A673 (cell line): Measurements from ENCODE around the gene LRRIQ3. TPM values are rescaled to one million over a fixed set of nuclear protein-coding genes. Genes with fewer than 3 reads are reported as not detected.

Experiments
- BruUV-seq: library from RNA; stranded (reverse); fragments of 400-500 nt; replicated peaks from 2 replicates; lab custom pipeline; 2021; lab: Mats Ljungman, UMichigan
- CTCF ChIA-PET: fragments of 300-600 bp; sonication (Branson Sonifier 250); formaldehyde crosslinking; loops from one replicate; lab custom pipeline; 2022; ENCODE audit warnings: antibody characterized with exemption; lab: Charles Lee
- POLR2A ChIA-PET: fragments of 300-600 bp; sonication (Branson Sonifier 250); formaldehyde crosslinking; loops from one replicate; lab custom pipeline; 2022; ENCODE audit warnings: antibody characterized with exemption; ENCODE audit not compliant: low non-redundant PET; lab: Charles Lee
- DNase-seq: peaks from one replicate; pipeline ENCODE4 v3.0.0-alpha.2; 2015; ENCODE audit warnings: low spot score
- H3K27ac ChIP-seq: fragments of 200-600 bp; sonication (generic); 2 replicates; pipeline ENCODE4 v1.5.1; 2016; ENCODE audit warnings: mixed run types, low read depth, mild to moderate bottlenecking, mixed read lengths, antibody characterized with exemption, low read length; ENCODE audit not compliant: poor library complexity, severe bottlenecking
- H3K27me3 ChIP-seq: fragments of 200-600 bp; sonication (generic); replicated peaks from 2 replicates; pipeline ENCODE4 v1.6.1; 2017; ENCODE audit warnings: mixed run types, low read depth, mild to moderate bottlenecking, mixed read lengths, antibody characterized with exemption, low read length; ENCODE audit not compliant: insufficient read depth, poor library complexity
- H3K36me3 ChIP-seq: fragments of 200-600 bp; sonication (generic); 2 replicates; pipeline ENCODE4 v1.6.1; 2016; ENCODE audit warnings: mixed run types, mild to moderate bottlenecking, mixed read lengths, antibody characterized with exemption, low read length; ENCODE audit not compliant: insufficient read depth, poor library complexity, severe bottlenecking
- H3K4me1 ChIP-seq: fragments of 200-600 bp; sonication (generic); 2 replicates; pipeline ENCODE4 v1.6.1; 2017; ENCODE audit warnings: mixed run types, mild to moderate bottlenecking, mixed read lengths, antibody characterized with exemption, low read length; ENCODE audit not compliant: insufficient read depth, poor library complexity, severe bottlenecking
- H3K4me3 ChIP-seq: fragments of 200-600 bp; sonication (generic); 2 replicates; pipeline ENCODE4 v1.5.1; 2016; ENCODE audit warnings: low read depth, mixed run types, mild to moderate bottlenecking, mixed read lengths, low read length; ENCODE audit not compliant: poor library complexity, severe bottlenecking
- H3K9me3 ChIP-seq: fragments of 200-600 bp; sonication (generic); 2 replicates; pipeline ENCODE4 v1.6.1; 2016; ENCODE audit warnings: mixed run types, low read depth, mild to moderate bottlenecking, mixed read lengths, antibody characterized with exemption, low read length; ENCODE audit not compliant: poor library complexity, severe bottlenecking
- CTCF ChIP-seq: fragments of 300-800, 200-600 bp; sonication (generic); conservative IDR thresholded peaks from 2 replicates; pipeline ENCODE4 v1.5.1; 2017; ENCODE audit warnings: low read depth, mild to moderate bottlenecking, antibody characterized with exemption, low read length, moderate library complexity, mixed read lengths
- EZH2 ChIP-seq: fragments of 200-600 bp; sonication (generic); IDR thresholded peaks from 2 replicates; pipeline ENCODE4 v1.6.1; 2017; ENCODE audit warnings: borderline replicate concordance, low read depth, mild to moderate bottlenecking, mixed read lengths, antibody characterized with exemption, low read length; ENCODE audit not compliant: poor library complexity, severe bottlenecking
- intact Hi-C: fragments of 100-400 bp; cut with micrococcal nuclease; formaldehyde crosslinking; loops from one replicate; pipeline ENCODE4 v1.10.0; 2022; ENCODE audit not compliant: unreplicated experiment
- total RNA-seq: library from RNA; stranded (reverse); gene quantifications from 2 replicates; pipeline ENCODE4 v1.2.3, GENCODE V29; 2021

Gene LRRIQ3
- total RNA-seq, 1 experiment from 2014 or later = 0.17 TPM

- no TSS peak for BruUV-seq
- Histone ChIP-seq H3K27me3 (no peaks in the 10 kb centered on the region), H3K36me3 (no peaks in the 10 kb centered on the region), H3K4me1 (no peaks in the 10 kb centered on the region), H3K4me3 (no peak overlapping the region), H3K27ac (no peak overlapping the region), H3K9me3 (no peaks in the 10 kb centered on the region)
- intact Hi-C loops = no loop called here
- no peak for DNase-seq
- ChIA-PET CTCF (no interaction called here), POLR2A (no interaction called here)
- TF ChIP-seq CTCF (no peak), EZH2 (no peak)
Observed at GRCh38 chr1:74012583-74012982, 185.4 kb downstream of the LRRIQ3 start.

- BruUV-seq = no TSS peak
Observed at GRCh38 chr1:74011736-74012135, 186.2 kb downstream of the LRRIQ3 start.

GRCh38 chr1:74010206-74010605 lies 187.8 kb downstream of the LRRIQ3 start:
- TF ChIP-seq CTCF = no peak
- TF ChIP-seq EZH2 = no peak
- Histone ChIP-seq H3K9me3 (no peaks in the 10 kb centered on the region), H3K4me3 (no peak overlapping the region), H3K27me3 (no peaks in the 10 kb centered on the region), H3K36me3 (no peaks in the 10 kb centered on the region), H3K4me1 (no peaks in the 10 kb centered on the region), H3K27ac (no peak overlapping the region)
- intact Hi-C loops = no loop called here
- no TSS peak for BruUV-seq
- no peak for DNase-seq
- CTCF ChIA-PET = interaction anchor here (0.6 kb wide), 1 partner anchor 335 kb away, joined by 5 read pairs; no protein-coding TSS in a partner anchor
- POLR2A ChIA-PET = no interaction called here

More at GRCh38 chr1:74011736-74012135, 186.2 kb downstream of the LRRIQ3 start:
- Histone ChIP-seq H3K36me3 (no peaks in the 10 kb centered on the region), H3K27me3 (no peaks in the 10 kb centered on the region), H3K9me3 (no peaks in the 10 kb centered on the region), H3K4me1 (no peaks in the 10 kb centered on the region), H3K4me3 (no peak overlapping the region), H3K27ac (no peak overlapping the region)
- DNase-seq = no peak
- TF ChIP-seq CTCF = no peak
- CTCF ChIA-PET = no interaction called here
- POLR2A ChIA-PET = no interaction called here
- intact Hi-C loops = no loop called here
